ENCODE measurements around the gene LTF. TPM values are rescaled to one million over a fixed set of nuclear protein-coding genes. Genes with fewer than 3 reads are reported as not detected.

LTF gene
- total and polyA plus RNA-seq, 2 of the 13 experiments (the other 11 are each of a cell fraction or from before 2014, with no cell fraction given), result not detected

- no peak for DNase-seq (ENCODE audit: low spot score)
- CTCF ChIA-PET (ENCODE audit: low intra/inter-chr PET ratio, low total read pairs), result no interaction called here
- intact Hi-C loops (cut with micrococcal nuclease; ENCODE audit: unreplicated experiment), result no loop called here
- Histone ChIP-seq H3K4me1 (ENCODE audit: insufficient read depth, low read length) (no peaks in the 10 kb centered on the region), H3K9ac (ENCODE audit: insufficient read depth, low read depth, low read length) (no peak overlapping the region), H3K27ac (ENCODE audit: extremely low read length, insufficient read depth, low read length) (no peak overlapping the region), H3K4me3 (replicated peaks in 1 of 3; ENCODE audit: insufficient read depth in 1 of 3, low read depth in 2 of 3, low read length in 3 of 3) (no peak overlapping the region), H3K4me2 (ENCODE audit: low read depth, low read length) (no peak overlapping the region), H2AFZ (ENCODE audit: low read length) (no peak overlapping the region), H3K27me3 (ENCODE audit: control insufficient read depth in 1 of 2, insufficient read depth in 2 of 2, low read length in 2 of 2) (peaks cover 2 to 3% of the 10 kb centered on the region in 2 experiments; a peak in 2 of 5 replicates), H3K9me3 (ENCODE audit: low read length) (no peaks in the 10 kb centered on the region), H3K36me3 (replicated peaks in 1 of 2; ENCODE audit: control insufficient read depth in 1 of 2, insufficient read depth in 2 of 2, low read length in 2 of 2) (no peaks in the 10 kb centered on the region), H3K79me2 (ENCODE audit: insufficient read depth, low read length) (no peaks in the 10 kb centered on the region), H4K20me1 (ENCODE audit: insufficient read depth, low read length) (no peaks in the 10 kb centered on the region)
- no TSS peak for BruUV-seq (replicated peaks)
- WGBS (ENCODE audit: low lambda C conversion rate), result 3% methylated on average over 1 of the region's 1 CpG
- POLR2A ChIA-PET, result no interaction called here
- no peak for ATAC-seq
- in situ Hi-C loops (cut with HindIII; ENCODE audit: extremely low pct_ligation_motif_present, low pct_unique_long_range_greater_than_20kb), result no loop called here
- FAIRE-seq, result no peak
- TF ChIP-seq EHMT2 (IDR thresholded peaks at IDR 0.05; ENCODE audit: borderline replicate concordance, low read depth, low read length) (no peak), ZNF615 (CRISPR knock-in tag; IDR thresholded peaks at IDR 0.05; ENCODE audit: borderline replicate concordance) (no peak), KDM2A (CRISPR knock-in tag; IDR thresholded peaks at IDR 0.05; ENCODE audit: borderline replicate concordance, low read depth) (no peak), FOXK1 (CRISPR knock-in tag; IDR thresholded peaks at IDR 0.05; ENCODE audit: borderline replicate concordance, low read depth) (no peak), SMARCC2 (IDR thresholded peaks at IDR 0.05) (no peak), ZSCAN25 (CRISPR knock-in tag; IDR thresholded peaks at IDR 0.05) (no peak), TAF1 (CRISPR knock-in tag; IDR thresholded peaks at IDR 0.05) (no peak), ZNF180 (CRISPR knock-in tag; IDR thresholded peaks at IDR 0.05; ENCODE audit: borderline replicate concordance, low read depth) (no peak), ZNF816 (CRISPR knock-in tag; IDR thresholded peaks at IDR 0.05; ENCODE audit: borderline replicate concordance) (no peak), ZNF501 (CRISPR knock-in tag; IDR thresholded peaks at IDR 0.05) (no peak)
- TF ChIP-seq, protein P1, sequence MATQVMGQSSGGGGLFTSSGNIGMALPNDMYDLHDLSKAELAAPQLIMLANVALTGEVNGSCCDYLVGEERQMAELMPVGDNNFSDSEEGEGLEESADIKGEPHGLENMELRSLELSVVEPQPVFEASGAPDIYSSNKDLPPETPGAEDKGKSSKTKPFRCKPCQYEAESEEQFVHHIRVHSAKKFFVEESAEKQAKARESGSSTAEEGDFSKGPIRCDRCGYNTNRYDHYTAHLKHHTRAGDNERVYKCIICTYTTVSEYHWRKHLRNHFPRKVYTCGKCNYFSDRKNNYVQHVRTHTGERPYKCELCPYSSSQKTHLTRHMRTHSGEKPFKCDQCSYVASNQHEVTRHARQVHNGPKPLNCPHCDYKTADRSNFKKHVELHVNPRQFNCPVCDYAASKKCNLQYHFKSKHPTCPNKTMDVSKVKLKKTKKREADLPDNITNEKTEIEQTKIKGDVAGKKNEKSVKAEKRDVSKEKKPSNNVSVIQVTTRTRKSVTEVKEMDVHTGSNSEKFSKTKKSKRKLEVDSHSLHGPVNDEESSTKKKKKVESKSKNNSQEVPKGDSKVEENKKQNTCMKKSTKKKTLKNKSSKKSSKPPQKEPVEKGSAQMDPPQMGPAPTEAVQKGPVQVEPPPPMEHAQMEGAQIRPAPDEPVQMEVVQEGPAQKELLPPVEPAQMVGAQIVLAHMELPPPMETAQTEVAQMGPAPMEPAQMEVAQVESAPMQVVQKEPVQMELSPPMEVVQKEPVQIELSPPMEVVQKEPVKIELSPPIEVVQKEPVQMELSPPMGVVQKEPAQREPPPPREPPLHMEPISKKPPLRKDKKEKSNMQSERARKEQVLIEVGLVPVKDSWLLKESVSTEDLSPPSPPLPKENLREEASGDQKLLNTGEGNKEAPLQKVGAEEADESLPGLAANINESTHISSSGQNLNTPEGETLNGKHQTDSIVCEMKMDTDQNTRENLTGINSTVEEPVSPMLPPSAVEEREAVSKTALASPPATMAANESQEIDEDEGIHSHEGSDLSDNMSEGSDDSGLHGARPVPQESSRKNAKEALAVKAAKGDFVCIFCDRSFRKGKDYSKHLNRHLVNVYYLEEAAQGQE (IDR thresholded peaks at IDR 0.05; ENCODE audit: borderline replicate concordance in 1 of 2, low read depth in 1 of 2, low read length in 2 of 2), result no peak
- TF ChIP-seq, protein P2, sequence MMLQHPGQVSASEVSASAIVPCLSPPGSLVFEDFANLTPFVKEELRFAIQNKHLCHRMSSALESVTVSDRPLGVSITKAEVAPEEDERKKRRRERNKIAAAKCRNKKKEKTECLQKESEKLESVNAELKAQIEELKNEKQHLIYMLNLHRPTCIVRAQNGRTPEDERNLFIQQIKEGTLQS (CRISPR knock-in tag; IDR thresholded peaks at IDR 0.05), result no peak
- TF ChIP-seq, protein P3, sequence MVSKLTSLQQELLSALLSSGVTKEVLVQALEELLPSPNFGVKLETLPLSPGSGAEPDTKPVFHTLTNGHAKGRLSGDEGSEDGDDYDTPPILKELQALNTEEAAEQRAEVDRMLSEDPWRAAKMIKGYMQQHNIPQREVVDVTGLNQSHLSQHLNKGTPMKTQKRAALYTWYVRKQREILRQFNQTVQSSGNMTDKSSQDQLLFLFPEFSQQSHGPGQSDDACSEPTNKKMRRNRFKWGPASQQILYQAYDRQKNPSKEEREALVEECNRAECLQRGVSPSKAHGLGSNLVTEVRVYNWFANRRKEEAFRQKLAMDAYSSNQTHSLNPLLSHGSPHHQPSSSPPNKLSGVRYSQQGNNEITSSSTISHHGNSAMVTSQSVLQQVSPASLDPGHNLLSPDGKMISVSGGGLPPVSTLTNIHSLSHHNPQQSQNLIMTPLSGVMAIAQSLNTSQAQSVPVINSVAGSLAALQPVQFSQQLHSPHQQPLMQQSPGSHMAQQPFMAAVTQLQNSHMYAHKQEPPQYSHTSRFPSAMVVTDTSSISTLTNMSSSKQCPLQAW (CRISPR knock-in tag; IDR thresholded peaks at IDR 0.05), result no peak
- TF ChIP-seq, protein P4, sequence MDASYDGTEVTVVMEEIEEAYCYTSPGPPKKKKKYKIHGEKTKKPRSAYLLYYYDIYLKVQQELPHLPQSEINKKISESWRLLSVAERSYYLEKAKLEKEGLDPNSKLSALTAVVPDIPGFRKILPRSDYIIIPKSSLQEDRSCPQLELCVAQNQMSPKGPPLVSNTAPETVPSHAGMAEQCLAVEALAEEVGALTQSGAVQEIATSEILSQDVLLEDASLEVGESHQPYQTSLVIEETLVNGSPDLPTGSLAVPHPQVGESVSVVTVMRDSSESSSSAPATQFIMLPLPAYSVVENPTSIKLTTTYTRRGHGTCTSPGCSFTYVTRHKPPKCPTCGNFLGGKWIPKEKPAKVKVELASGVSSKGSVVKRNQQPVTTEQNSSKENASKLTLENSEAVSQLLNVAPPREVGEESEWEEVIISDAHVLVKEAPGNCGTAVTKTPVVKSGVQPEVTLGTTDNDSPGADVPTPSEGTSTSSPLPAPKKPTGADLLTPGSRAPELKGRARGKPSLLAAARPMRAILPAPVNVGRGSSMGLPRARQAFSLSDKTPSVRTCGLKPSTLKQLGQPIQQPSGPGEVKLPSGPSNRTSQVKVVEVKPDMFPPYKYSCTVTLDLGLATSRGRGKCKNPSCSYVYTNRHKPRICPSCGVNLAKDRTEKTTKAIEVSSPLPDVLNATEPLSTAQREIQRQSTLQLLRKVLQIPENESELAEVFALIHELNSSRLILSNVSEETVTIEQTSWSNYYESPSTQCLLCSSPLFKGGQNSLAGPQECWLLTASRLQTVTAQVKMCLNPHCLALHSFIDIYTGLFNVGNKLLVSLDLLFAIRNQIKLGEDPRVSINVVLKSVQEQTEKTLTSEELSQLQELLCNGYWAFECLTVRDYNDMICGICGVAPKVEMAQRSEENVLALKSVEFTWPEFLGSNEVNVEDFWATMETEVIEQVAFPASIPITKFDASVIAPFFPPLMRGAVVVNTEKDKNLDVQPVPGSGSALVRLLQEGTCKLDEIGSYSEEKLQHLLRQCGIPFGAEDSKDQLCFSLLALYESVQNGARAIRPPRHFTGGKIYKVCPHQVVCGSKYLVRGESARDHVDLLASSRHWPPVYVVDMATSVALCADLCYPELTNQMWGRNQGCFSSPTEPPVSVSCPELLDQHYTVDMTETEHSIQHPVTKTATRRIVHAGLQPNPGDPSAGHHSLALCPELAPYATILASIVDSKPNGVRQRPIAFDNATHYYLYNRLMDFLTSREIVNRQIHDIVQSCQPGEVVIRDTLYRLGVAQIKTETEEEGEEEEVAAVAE (CRISPR knock-in tag; IDR thresholded peaks at IDR 0.05; ENCODE audit: borderline replicate concordance), result no peak
Observed at GRCh38 chr3:46466871-46467403, 2.2 kb upstream of the LTF start.

All from HepG2 (cell line).